HG02642 (cell line): ENCODE measurements around the gene LILRB1.
A peak's percentile ranks its signal among the peaks of the same experiment; 100 is the strongest.
"Not testable (repeated sequence)": the region's sequence is repeated elsewhere in the genome, so short reads cannot be mapped to it uniquely, and the experiment has no call there.

Experiments
- ATAC-seq: cut with Tn5 transposase; IDR thresholded peaks from one replicate; pipeline ENCODE4 v1.9.1; 2021; ENCODE audit warnings: mild to moderate bottlenecking; ENCODE audit not compliant: unreplicated experiment, poor library complexity

The LILRB1 gene

GRCh38 chr19:54630262-54630661 is at the start of gene LILRB1:
TSS of gene LILRB1 (plus strand) at chr19:54630484. CDS start at chr19:54631074, 590 bp downstream.
- not testable (repeated sequence) for ATAC-seq

- no peak for ATAC-seq
Observed at GRCh38 chr19:54586397-54586796, 43.9 kb upstream of the LILRB1 start.

GRCh38 chr19:54587026-54587425 is 43.3 kb upstream of the LILRB1 start:
- ATAC-seq: no peak

GRCh38 chr19:54593445-54593844 is 36.8 kb upstream of the LILRB1 start, which contains the start of gene LILRA1:
TSS of gene LILRA1 (plus strand) at chr19:54593632. CDS start at chr19:54594245, 613 bp downstream.
- not testable (repeated sequence) for ATAC-seq

- ATAC-seq: not testable (repeated sequence)
Observed at GRCh38 chr19:54593931-54594626, 36.2 kb upstream of the LILRB1 start.

GRCh38 chr19:54594737-54595136 is 35.5 kb upstream of the LILRB1 start:
- no peak for ATAC-seq

GRCh38 chr19:54595680-54596436 is 34.4 kb upstream of the LILRB1 start:
- not testable (repeated sequence) for ATAC-seq

- no peak for ATAC-seq
Observed at GRCh38 chr19:54600212-54600611, 30.1 kb upstream of the LILRB1 start.

- peak; percentile 28 for ATAC-seq
Observed at GRCh38 chr19:54606230-54606629, 24.1 kb upstream of the LILRB1 start.

- ATAC-seq: peak; percentile 64
Observed at GRCh38 chr19:54606891-54607784, 23.1 kb upstream of the LILRB1 start.

GRCh38 chr19:54607785-54608150 is 22.5 kb upstream of the LILRB1 start:
- ATAC-seq: no peak

- no peak for ATAC-seq
Observed at GRCh38 chr19:54608205-54608604, 22.1 kb upstream of the LILRB1 start.

- no peak for ATAC-seq
Observed at GRCh38 chr19:54608792-54609191, 21.5 kb upstream of the LILRB1 start.

- no peak for ATAC-seq
Observed at GRCh38 chr19:54609356-54609791, 20.9 kb upstream of the LILRB1 start.

- ATAC-seq: no peak
Observed at GRCh38 chr19:54612428-54612827, 17.9 kb upstream of the LILRB1 start.

GRCh38 chr19:54614726-54615125 is 15.6 kb upstream of the LILRB1 start:
- ATAC-seq: no peak

GRCh38 chr19:54616057-54616456 is 14.2 kb upstream of the LILRB1 start:
- ATAC-seq: no peak

- peak; percentile 81 for ATAC-seq
Observed at GRCh38 chr19:54616821-54617560, 13.3 kb upstream of the LILRB1 start.

- no peak for ATAC-seq
Observed at GRCh38 chr19:54620464-54620863, 9.8 kb upstream of the LILRB1 start.

GRCh38 chr19:54622431-54622830 is 7.9 kb upstream of the LILRB1 start:
- no peak for ATAC-seq
